Testis (tissue), 3 donors: ENCODE data around the gene KCNAB2. TPM values are rescaled to one million over a fixed set of nuclear protein-coding genes. Genes with fewer than 3 reads are reported as not detected.

Experiments
- DNase-seq: peaks from one replicate; pipeline ENCODE4 v3.0.0-alpha.2; 2019
- H3K27ac ChIP-seq, 2 donors: fragments of 200-600 bp; sonication (generic); one replicate each; pipeline ENCODE4 v1.5.1; 2019
- H3K27me3 ChIP-seq: fragments of 200-600 bp; sonication (generic); one replicate; pipeline ENCODE4 v1.5.1; 2019
- H3K36me3 ChIP-seq: fragments of 200-600 bp; sonication (generic); one replicate; pipeline ENCODE4 v1.5.1; 2017; ENCODE audit warnings: low read depth; ENCODE audit errors: missing control alignments
- H3K4me1 ChIP-seq: fragments of 200-600 bp; sonication (generic); one replicate; pipeline ENCODE4 v1.5.1; 2019
- H3K4me3 ChIP-seq, 2 donors: fragments of 200-600 bp; sonication (generic); one replicate each; pipeline ENCODE4 v1.5.1; 2017 to 2019
- H3K9me3 ChIP-seq: fragments of 200-600 bp; sonication (generic); one replicate; pipeline ENCODE4 v1.5.1; 2017
- POLR2A ChIP-seq: fragments of 450-650 bp; IDR thresholded peaks from one replicate; pipeline ENCODE4 v1.6.1; 2017; ENCODE audit warnings: antibody characterized with exemption, mild to moderate bottlenecking, moderate library complexity
- WGBS, 2 donors: methylation state at CpG; one replicate each; pipeline ENCODE4 v1.1.5; 2018; 5-methylcytosine and 5-hydroxymethylcytosine counted together
- intact Hi-C: fragments of 100-400 bp; cut with DNase I; formaldehyde crosslinking; loops from one replicate; pipeline ENCODE4 v1.15.1; 2023; ENCODE audit warnings: low total_unique reads
- polyA plus RNA-seq: library from polyadenylated mRNA; stranded (reverse); fragments of 350-450 nt; fragmentation: Illumina TruSeq; extraction: RNeasy Lipid Tissue Mini Kit (QIAGEN cat#74804); gene quantifications from one replicate; pipeline ENCODE4 v1.2.3, GENCODE V29; 2014; ENCODE audit warnings: low read depth, low replicate concordance; ENCODE audit not compliant: insufficient read depth
- total RNA-seq, 2 donors: library from RNA; depleted of rRNA; stranded (reverse); fragments of >200 nt; gene quantifications; one replicate each; pipeline ENCODE4 v1.2.3, GENCODE V29; 2016
- TF ChIP-seq, protein P1 (sequence below), 3 experiments: fragments of 450-650 bp in 2 of 3; fragments of 200-600 bp in 1 of 3; sonication (generic) in 1 of 3; IDR thresholded peaks; one replicate each; pipeline ENCODE4 v1.5.1; 2016 to 2019; ENCODE audit warnings: antibody characterized with exemption in 3 of 3, mild to moderate bottlenecking in 2 of 3, moderate library complexity in 1 of 3

Gene KCNAB2
- total and polyA plus RNA-seq, 3 donors from 2014 or later: 9.0 to 9.8 (median 9.3) TPM

DNA sequence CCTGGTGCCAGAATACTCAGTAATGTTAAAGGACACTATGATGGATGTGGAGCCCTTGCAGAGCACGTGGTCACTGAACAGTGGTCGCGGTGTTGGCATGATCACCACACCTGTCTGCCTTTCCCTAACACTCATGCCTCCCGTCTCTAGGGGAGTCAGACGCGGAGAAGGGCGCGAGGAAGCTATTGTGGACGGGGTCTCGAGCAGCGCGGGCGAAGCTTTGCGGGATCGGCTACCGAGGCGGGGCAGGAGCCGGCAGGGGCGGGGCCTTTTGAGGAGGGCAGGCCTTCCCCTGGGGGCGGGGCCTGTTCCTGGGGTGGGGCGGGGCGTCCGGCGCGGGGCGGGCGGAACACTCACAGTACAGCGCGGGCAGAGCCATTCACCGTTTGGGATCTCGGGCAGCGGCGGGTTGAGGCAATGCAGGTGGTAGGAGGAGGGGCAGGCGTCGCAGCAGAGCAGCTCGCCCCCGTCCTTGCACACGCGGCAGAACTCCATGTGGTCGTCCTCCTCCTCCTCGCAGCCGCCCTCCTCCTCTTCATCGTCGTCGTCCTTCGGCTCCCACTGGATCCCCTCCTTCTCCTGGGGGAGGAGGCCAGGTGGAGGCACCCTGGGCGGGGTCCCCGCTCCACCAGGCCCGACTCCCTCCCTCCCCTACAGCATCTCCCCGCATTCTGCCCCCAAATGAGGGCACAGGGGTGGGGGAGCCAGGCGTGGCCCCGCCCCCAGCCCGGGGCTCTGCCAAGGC, 103.0 kb downstream of the KCNAB2 start:
- H3K4me3 ChIP-seq: peak overlapping the region; percentile 0 to 9
- peak; percentile 58 for DNase-seq
- no peak overlapping the region for H3K27ac ChIP-seq
- TF ChIP-seq POLR2A: no peak
- TF ChIP-seq, protein P1, sequence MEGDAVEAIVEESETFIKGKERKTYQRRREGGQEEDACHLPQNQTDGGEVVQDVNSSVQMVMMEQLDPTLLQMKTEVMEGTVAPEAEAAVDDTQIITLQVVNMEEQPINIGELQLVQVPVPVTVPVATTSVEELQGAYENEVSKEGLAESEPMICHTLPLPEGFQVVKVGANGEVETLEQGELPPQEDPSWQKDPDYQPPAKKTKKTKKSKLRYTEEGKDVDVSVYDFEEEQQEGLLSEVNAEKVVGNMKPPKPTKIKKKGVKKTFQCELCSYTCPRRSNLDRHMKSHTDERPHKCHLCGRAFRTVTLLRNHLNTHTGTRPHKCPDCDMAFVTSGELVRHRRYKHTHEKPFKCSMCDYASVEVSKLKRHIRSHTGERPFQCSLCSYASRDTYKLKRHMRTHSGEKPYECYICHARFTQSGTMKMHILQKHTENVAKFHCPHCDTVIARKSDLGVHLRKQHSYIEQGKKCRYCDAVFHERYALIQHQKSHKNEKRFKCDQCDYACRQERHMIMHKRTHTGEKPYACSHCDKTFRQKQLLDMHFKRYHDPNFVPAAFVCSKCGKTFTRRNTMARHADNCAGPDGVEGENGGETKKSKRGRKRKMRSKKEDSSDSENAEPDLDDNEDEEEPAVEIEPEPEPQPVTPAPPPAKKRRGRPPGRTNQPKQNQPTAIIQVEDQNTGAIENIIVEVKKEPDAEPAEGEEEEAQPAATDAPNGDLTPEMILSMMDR (IDR thresholded peaks at IDR 0.05): no peak
- no peaks in the 10 kb centered on the region for H3K36me3 ChIP-seq
- H3K27me3 ChIP-seq: no peaks in the 10 kb centered on the region
- WGBS, 2 donors: 3 to 5% methylated on average over 32 to 46 of the region's 53 CpGs
- H3K4me1 ChIP-seq: no peaks in the 10 kb centered on the region
- H3K9me3 ChIP-seq: no peaks in the 10 kb centered on the region
- intact Hi-C loops: no loop called here

DNA sequence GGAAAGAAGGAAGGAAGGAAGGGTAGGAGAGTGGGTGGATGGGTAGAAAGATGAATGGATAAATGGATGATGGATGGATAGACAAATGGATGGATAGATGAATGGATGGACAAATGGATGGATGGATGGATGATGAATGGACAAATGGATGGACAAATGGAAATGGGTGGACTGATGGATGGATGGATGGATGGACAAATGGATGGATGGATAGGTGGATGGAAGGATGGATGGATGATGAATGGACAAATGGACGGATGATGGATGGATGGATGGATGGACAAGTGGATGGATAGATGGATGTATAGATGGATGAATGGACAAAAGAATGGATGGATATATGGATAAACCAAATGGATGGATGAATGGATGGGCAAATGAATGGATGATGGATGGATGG, 103.9 kb downstream of the KCNAB2 start:
- H3K36me3 ChIP-seq: no peaks in the 10 kb centered on the region
- H3K27me3 ChIP-seq: no peaks in the 10 kb centered on the region
- 88 to 94% methylated on average over 1 of the region's 1 CpG for WGBS, 2 donors
- DNase-seq: no peak
- H3K27ac ChIP-seq: no peak overlapping the region
- no peak for TF ChIP-seq POLR2A
- TF ChIP-seq, protein P1 (IDR thresholded peaks at IDR 0.05): no peak
- intact Hi-C loops: no loop called here
- no peaks in the 10 kb centered on the region for H3K4me1 ChIP-seq
- no peak overlapping the region for H3K4me3 ChIP-seq
- H3K9me3 ChIP-seq: no peaks in the 10 kb centered on the region

DNA sequence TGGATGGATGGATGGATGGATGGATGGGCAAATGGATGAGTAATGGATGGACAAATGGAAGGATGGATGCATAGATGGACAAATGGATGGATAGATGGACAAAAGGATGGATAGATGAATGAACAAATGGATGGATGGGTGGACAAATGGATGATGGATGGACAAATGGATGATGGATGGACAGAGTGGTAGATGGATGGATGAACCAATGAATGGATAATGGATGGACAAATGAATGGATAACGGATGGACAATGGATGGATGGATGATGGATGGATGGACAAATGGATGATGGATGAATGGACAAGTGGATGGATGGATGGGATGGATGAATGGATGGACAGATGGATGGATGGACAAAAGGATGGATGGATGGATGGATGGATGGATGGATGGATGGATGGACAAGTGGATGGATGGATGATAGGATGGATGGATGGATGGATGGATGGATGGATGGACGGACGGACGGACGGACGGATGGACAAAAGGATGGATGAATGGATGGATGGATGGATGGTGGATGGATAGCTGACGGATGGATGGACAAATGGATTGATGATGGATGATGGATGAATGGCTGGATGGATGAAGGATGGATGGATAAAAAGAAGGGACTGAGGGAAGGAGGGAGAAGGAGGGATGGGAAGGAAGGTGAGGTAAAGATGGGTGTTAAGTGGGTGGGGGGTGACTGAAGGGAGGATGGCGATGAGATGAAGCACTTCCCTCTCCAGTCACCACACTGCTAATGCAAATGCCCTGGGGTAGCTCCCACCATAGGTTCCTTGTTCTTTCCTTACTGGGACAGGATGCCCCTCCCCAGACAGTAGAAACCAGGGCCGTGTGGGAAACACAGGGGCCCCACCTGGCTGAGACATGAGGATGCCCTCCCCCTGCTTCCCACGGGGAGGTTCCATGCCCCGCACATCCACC, 104.6 kb downstream of the KCNAB2 start:
- H3K27me3 ChIP-seq: no peaks in the 10 kb centered on the region
- 70 to 86% methylated on average over 9 to 11 of the region's 11 CpGs for whole genome bisulfite sequencing, 2 donors
- H3K4me3 ChIP-seq: no peak overlapping the region
- intact Hi-C loops: no loop called here
- no peak for DNase-seq
- no peaks in the 10 kb centered on the region for H3K9me3 ChIP-seq
- TF ChIP-seq, protein P1 (IDR thresholded peaks at IDR 0.05): no peak
- no peaks in the 10 kb centered on the region for H3K4me1 ChIP-seq
- no peaks in the 10 kb centered on the region for H3K36me3 ChIP-seq
- H3K27ac ChIP-seq: no peak overlapping the region

Other genes with a start within 250 kb of the KCNAB2 start
- gene NPHP4, start 53.5 kb upstream of the KCNAB2 start, total RNA-seq: 10 to 100 TPM; 49.4 to 65.9 TPM
- gene NPHP4, start 53.5 kb upstream of the KCNAB2 start, polyA plus RNA-seq: 26.3 TPM
- 10 to 100 TPM; 42.1 to 63.1 TPM for gene CHD5, start 134.4 kb downstream of the KCNAB2 start, total RNA-seq
- gene CHD5, start 134.4 kb downstream of the KCNAB2 start, polyA plus RNA-seq: 67.5 TPM
- gene RPL22, start 153.7 kb downstream of the KCNAB2 start, total RNA-seq: 10 to 100 TPM; 95.1 to 99.9 TPM
- gene RPL22, start 153.7 kb downstream of the KCNAB2 start, polyA plus RNA-seq: 319 TPM
- gene RNF207, start 160.2 kb downstream of the KCNAB2 start, total RNA-seq: 10 to 100 TPM; 13.2 to 20.1 TPM
- 4.8 TPM for gene RNF207, start 160.2 kb downstream of the KCNAB2 start, polyA plus RNA-seq
- gene ICMT, start 190.1 kb downstream of the KCNAB2 start, total RNA-seq: 10 to 100 TPM; 33.0 to 36.5 TPM
- gene ICMT, start 190.1 kb downstream of the KCNAB2 start, polyA plus RNA-seq: 26.7 TPM
- not detected for gene HES3, start 198.3 kb downstream of the KCNAB2 start, total RNA-seq
- gene HES3, start 198.3 kb downstream of the KCNAB2 start, polyA plus RNA-seq: not detected
- gene GPR153, start 215.2 kb downstream of the KCNAB2 start, total RNA-seq: 1 to 10 TPM; 5.7 to 6.3 TPM
- 5.8 TPM for gene GPR153, start 215.2 kb downstream of the KCNAB2 start, polyA plus RNA-seq